IMR-90 (cell line): ENCODE results near the gene BTBD10. TPM values are rescaled to one million over a fixed set of nuclear protein-coding genes. Genes with fewer than 3 reads are reported as not detected.

Experiments used
- ATAC-seq: fragments of 200-7000 bp; cut with Tn5 transposase; 2 replicates; pipeline ENCODE4 v1.9.1; 2020; ENCODE audit warnings: low read depth, mild to moderate bottlenecking, moderate library complexity
- BruUV-seq: library from RNA; stranded (reverse); fragments of 400-500 nt; replicated peaks from 2 replicates; lab custom pipeline; 2021; lab: Mats Ljungman, UMichigan
- CTCF ChIA-PET: fragments of 300-600 bp; formaldehyde crosslinking; extraction: SDS; loops from one replicate; lab custom pipeline; 2021; ENCODE audit warnings: antibody characterized with exemption; lab: Yijun Ruan, JAX
- POLR2A ChIA-PET: fragments of 300-600 bp; sonication (Branson Sonifier 250); formaldehyde crosslinking; loops from one replicate; lab custom pipeline; 2022; ENCODE audit warnings: antibody characterized with exemption; ENCODE audit not compliant: unreplicated experiment; lab: Charles Lee
- DNase-seq: peaks from one replicate; pipeline ENCODE4 v3.0.0; 2013
- H2AFZ ChIP-seq: replicated peaks from 2 replicates; pipeline ENCODE3; 2013; ENCODE audit warnings: low read length, mild to moderate bottlenecking; ENCODE audit not compliant: poor library complexity
- H2AK5ac ChIP-seq: 2 replicates; pipeline ENCODE4 v1.6.1; 2013; ENCODE audit warnings: low read depth, low read length, inconsistent platforms
- H2AK9ac ChIP-seq: replicated peaks from 2 replicates; pipeline ENCODE3; 2013; ENCODE audit warnings: mild to moderate bottlenecking, low read depth, low read length, moderate library complexity; ENCODE audit not compliant: poor library complexity
- H2BK120ac ChIP-seq: 2 replicates; pipeline ENCODE4 v1.6.1; 2013; ENCODE audit warnings: low read depth, low read length, inconsistent platforms
- H2BK15ac ChIP-seq: 3 replicates; pipeline ENCODE4 v1.6.1; 2013; ENCODE audit warnings: low read depth, low read length, inconsistent platforms
- H2BK20ac ChIP-seq: 2 replicates; pipeline ENCODE4 v1.6.1; 2013; ENCODE audit warnings: low read depth, mild to moderate bottlenecking, inconsistent platforms, low read length, moderate library complexity
- H2BK5ac ChIP-seq: 2 replicates; pipeline ENCODE4 v1.6.1; 2013; ENCODE audit warnings: mild to moderate bottlenecking, low read depth, low read length, inconsistent platforms; ENCODE audit not compliant: poor library complexity, severe bottlenecking
- H3K14ac ChIP-seq: replicated peaks from 2 replicates; pipeline ENCODE4 v1.6.1; 2013; ENCODE audit warnings: low read depth, low read length, inconsistent platforms
- H3K18ac ChIP-seq: 2 replicates; pipeline ENCODE4 v1.6.1; 2013; ENCODE audit warnings: low read depth, low read length, control low read depth
- H3K23ac ChIP-seq: 2 replicates; pipeline ENCODE4 v1.6.1; 2013; ENCODE audit warnings: low read depth, low read length, inconsistent platforms
- H3K27ac ChIP-seq: 2 replicates; pipeline ENCODE4 v1.5.1; 2013; ENCODE audit warnings: mild to moderate bottlenecking, control low read depth, low read length; ENCODE audit not compliant: insufficient read depth
- H3K27me3 ChIP-seq: 2 replicates; pipeline ENCODE4 v1.6.1; 2013; ENCODE audit warnings: low read length; ENCODE audit not compliant: control insufficient read depth, insufficient read depth
- H3K36me3 ChIP-seq: 2 replicates; pipeline ENCODE4 v1.6.1; 2013; ENCODE audit warnings: low read length, mixed read lengths; ENCODE audit not compliant: control insufficient read depth, insufficient read depth
- H3K4ac ChIP-seq: 2 replicates; pipeline ENCODE4 v1.6.1; 2013; ENCODE audit warnings: low read depth, low read length, inconsistent platforms
- H3K4me1 ChIP-seq: 2 replicates; pipeline ENCODE4 v1.6.1; 2013; ENCODE audit warnings: low read length, mixed read lengths; ENCODE audit not compliant: control insufficient read depth, insufficient read depth
- H3K4me2 ChIP-seq: 2 replicates; pipeline ENCODE4 v1.6.1; 2013; ENCODE audit warnings: low read depth, mild to moderate bottlenecking, control low read depth, low read length, moderate library complexity
- H3K4me3 ChIP-seq: 2 replicates; pipeline ENCODE4 v1.5.1; 2013; ENCODE audit warnings: low read depth, mild to moderate bottlenecking, control low read depth, low read length, moderate library complexity; ENCODE audit not compliant: insufficient read depth
- H3K56ac ChIP-seq: 2 replicates; pipeline ENCODE4 v1.6.1; 2013; ENCODE audit warnings: low read length, inconsistent platforms; ENCODE audit not compliant: insufficient read depth; ENCODE audit errors: extremely low read depth
- H3K79me1 ChIP-seq, 2 experiments: 2 replicates each; pipeline ENCODE4 v1.6.1; 2013; ENCODE audit warnings: low read length in 2 of 2, inconsistent platforms in 1 of 2, low read depth in 1 of 2
- H3K9ac ChIP-seq: 2 replicates; pipeline ENCODE4 v1.6.1; 2013; ENCODE audit warnings: low read depth, low read length, control low read depth
- H3K9me1 ChIP-seq: 2 replicates; pipeline ENCODE4 v1.6.1; 2013; ENCODE audit warnings: low read length, inconsistent platforms; ENCODE audit not compliant: insufficient read depth
- H3K9me3 ChIP-seq: 2 replicates; pipeline ENCODE4 v1.6.1; 2013; ENCODE audit warnings: low read length; ENCODE audit not compliant: control insufficient read depth, insufficient read depth
- H4K20me1 ChIP-seq: 2 replicates; pipeline ENCODE4 v1.6.1; 2013; ENCODE audit warnings: low read length, inconsistent platforms; ENCODE audit not compliant: insufficient read depth
- H4K5ac ChIP-seq: 2 replicates; pipeline ENCODE4 v1.6.1; 2013; ENCODE audit warnings: mild to moderate bottlenecking, low read depth, low read length, control low read depth
- H4K8ac ChIP-seq, 2 experiments: 2 replicates each; pipeline ENCODE4 v1.6.1; 2013; ENCODE audit warnings: low read depth in 2 of 2, low read length in 2 of 2, control low read depth in 1 of 2, inconsistent platforms in 1 of 2
- H4K91ac ChIP-seq: 2 replicates; pipeline ENCODE4 v1.6.1; 2013; ENCODE audit warnings: low read depth, low read length, inconsistent platforms; ENCODE audit not compliant: insufficient read depth
- BHLHE40 ChIP-seq: fragments of 150-350 bp; IDR thresholded peaks from 2 replicates; pipeline ENCODE4 v1.6.1; 2016; ENCODE audit warnings: mild to moderate bottlenecking, low read depth, low read length
- CEBPB ChIP-seq: IDR thresholded peaks from 2 replicates; pipeline ENCODE4 v1.6.1; 2012; ENCODE audit warnings: low read depth, low read length, improper control_type of control experiment
- CHD1 ChIP-seq: IDR thresholded peaks from 2 replicates; pipeline ENCODE4 v1.6.1; 2012; ENCODE audit warnings: low read depth, low read length, improper control_type of control experiment
- FOS ChIP-seq: fragments of 150-350 bp; IDR thresholded peaks from 2 replicates; pipeline ENCODE4 v1.6.1; 2016; ENCODE audit warnings: low read depth, low read length
- MAFK ChIP-seq: IDR thresholded peaks from 2 replicates; pipeline ENCODE4 v1.6.1; 2012; ENCODE audit warnings: low read depth, low read length, improper control_type of control experiment
- MXI1 ChIP-seq: IDR thresholded peaks from 2 replicates; pipeline ENCODE4 v1.6.1; 2012; ENCODE audit warnings: low read depth, mild to moderate bottlenecking, low read length, moderate library complexity, borderline replicate concordance
- NFE2L2 ChIP-seq: fragments of 150-350 bp; IDR thresholded peaks from 2 replicates; pipeline ENCODE4 v1.6.1; 2016; ENCODE audit warnings: low read depth, mild to moderate bottlenecking, low read length
- POLR2A ChIP-seq: IDR thresholded peaks from 2 replicates; pipeline ENCODE4 v1.6.1; 2012; ENCODE audit warnings: mild to moderate bottlenecking, low read depth, low read length
- RAD21 ChIP-seq: IDR thresholded peaks from 2 replicates; pipeline ENCODE4 v1.6.1; 2012; ENCODE audit warnings: low read length, improper control_type of control experiment
- RFX5 ChIP-seq: IDR thresholded peaks from 2 replicates; pipeline ENCODE4 v1.8.0; 2012; ENCODE audit warnings: low read depth, mild to moderate bottlenecking, low read length, moderate library complexity
- SMC3 ChIP-seq: fragments of 150-350 bp; IDR thresholded peaks from 2 replicates; pipeline ENCODE4 v1.6.1; 2016; ENCODE audit warnings: low read depth, mild to moderate bottlenecking, antibody characterized with exemption, low read length, moderate library complexity
- WGBS, 2 experiments: methylation state at CpG; one replicate each; pipeline versions ENCODE4 v1.1.5 to v1.1.7; 2013; ENCODE audit warnings: missing lambda C conversion rate in 2 of 2; ENCODE audit not compliant: insufficient read length in 1 of 2; ENCODE audit errors: extremely low coverage in 2 of 2; 5-methylcytosine and 5-hydroxymethylcytosine counted together
- dilution Hi-C: fragments of 300-500 bp; cut with HindIII; formaldehyde crosslinking; loops from one replicate; pipeline ENCODE4 v1.14.3; 2018; ENCODE audit warnings: low sequenced_read_pairs; ENCODE audit not compliant: unreplicated experiment
- in situ Hi-C: fragments of 300-500 bp; cut with MboI; formaldehyde crosslinking; loops from 3 replicates; pipeline ENCODE4 v1.14.3; 2019; ENCODE audit warnings: low sequenced_read_pairs, inconsistent platforms, mixed read lengths
- intact Hi-C: fragments of 100-400 bp; cut with micrococcal nuclease; formaldehyde crosslinking; loops from 2 replicates; pipeline ENCODE4 v1.10.0; 2022
- polyA plus RNA-seq, 3 experiments: library from polyadenylated mRNA; depleted of rRNA; stranded (reverse); fragments of >200 nt; gene quantifications; 2 replicates each; pipeline ENCODE4 v1.2.3, GENCODE V29; 2012; ENCODE audit warnings: low replicate concordance in 1 of 3
- total RNA-seq: library from RNA; depleted of rRNA; stranded (reverse); fragments of >200 nt; gene quantifications from 2 replicates; pipeline ENCODE4 v1.2.3, GENCODE V29; 2012
- TF ChIP-seq, protein P1 (sequence below): fragments of 150-350 bp; IDR thresholded peaks from 2 replicates; pipeline ENCODE4 v1.6.1; 2016; ENCODE audit warnings: low read depth, mild to moderate bottlenecking, low read length, moderate library complexity, borderline replicate concordance
- TF ChIP-seq, protein P2 (sequence below): conservative IDR thresholded peaks from 2 replicates; pipeline ENCODE4 v1.5.1; 2012; ENCODE audit warnings: mild to moderate bottlenecking, low read depth, low read length, improper control_type of control experiment
- TF ChIP-seq, protein P3 (sequence below): fragments of 150-350 bp; IDR thresholded peaks from 2 replicates; pipeline ENCODE4 v1.6.1; 2017; ENCODE audit warnings: mild to moderate bottlenecking, antibody characterized with exemption, low read length, low read depth

BTBD10 gene
- total and polyA plus RNA-seq, 2 of the 4 experiments (the other 2 are of a cell fraction) = 32.5 to 59.9 TPM

DNA sequence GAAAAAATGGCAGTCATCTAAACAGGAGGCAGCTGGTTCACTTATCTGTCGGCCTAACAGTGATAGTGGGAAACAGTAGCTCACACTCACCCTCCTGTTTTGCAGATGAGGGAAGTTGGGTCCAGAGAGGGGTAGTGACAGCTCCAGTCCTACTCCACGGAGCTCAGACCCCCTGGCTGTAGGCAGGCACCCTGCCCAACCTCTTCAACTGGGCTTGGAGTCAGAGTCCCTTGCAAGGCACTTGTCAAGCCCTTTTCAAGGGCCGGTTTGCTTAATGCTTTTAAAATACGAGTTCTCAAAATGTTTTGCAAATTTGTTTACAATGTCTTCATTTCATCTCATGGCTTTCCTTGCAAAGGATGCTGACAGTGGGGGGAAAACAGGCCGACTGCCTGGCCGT, 110.3 kb downstream of the BTBD10 start:
- no peak overlapping the region for H3K56ac ChIP-seq
- H3K27ac ChIP-seq = no peak overlapping the region
- no peak overlapping the region for H2BK120ac ChIP-seq
- no peak overlapping the region for H4K8ac ChIP-seq
- H3K79me1 ChIP-seq = peaks cover 4 to 11% of the 10 kb centered on the region in 2 experiments; a peak in 2 of 4 replicates
- no peak overlapping the region for H2BK15ac ChIP-seq
- H3K14ac ChIP-seq = no peak overlapping the region
- intact Hi-C loops (no loop called here), in situ Hi-C loops (no loop called here), dilution Hi-C loops (no loop called here)
- H3K4me2 ChIP-seq = no peak overlapping the region
- no peaks in the 10 kb centered on the region for H4K20me1 ChIP-seq
- peaks cover 12% of the 10 kb centered on the region for H3K36me3 ChIP-seq
- POLR2A ChIA-PET = no interaction called here
- H2AK5ac ChIP-seq = no peak overlapping the region
- no peak overlapping the region for H3K23ac ChIP-seq
- H2AK9ac ChIP-seq = no peak overlapping the region
- no peak for DNase-seq
- H3K4me1 ChIP-seq = no peaks in the 10 kb centered on the region; the same call in 1 of the 2 replicates
- H3K9me1 ChIP-seq = peaks cover 2% of the 10 kb centered on the region; the same call in 1 of the 2 replicates
- TF ChIP-seq NFE2L2 = no peak
- no peak for TF ChIP-seq POLR2A
- no peak for TF ChIP-seq FOS
- TF ChIP-seq, protein P1, sequence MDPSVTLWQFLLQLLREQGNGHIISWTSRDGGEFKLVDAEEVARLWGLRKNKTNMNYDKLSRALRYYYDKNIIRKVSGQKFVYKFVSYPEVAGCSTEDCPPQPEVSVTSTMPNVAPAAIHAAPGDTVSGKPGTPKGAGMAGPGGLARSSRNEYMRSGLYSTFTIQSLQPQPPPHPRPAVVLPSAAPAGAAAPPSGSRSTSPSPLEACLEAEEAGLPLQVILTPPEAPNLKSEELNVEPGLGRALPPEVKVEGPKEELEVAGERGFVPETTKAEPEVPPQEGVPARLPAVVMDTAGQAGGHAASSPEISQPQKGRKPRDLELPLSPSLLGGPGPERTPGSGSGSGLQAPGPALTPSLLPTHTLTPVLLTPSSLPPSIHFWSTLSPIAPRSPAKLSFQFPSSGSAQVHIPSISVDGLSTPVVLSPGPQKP = no peak
- TF ChIP-seq, protein P2, sequence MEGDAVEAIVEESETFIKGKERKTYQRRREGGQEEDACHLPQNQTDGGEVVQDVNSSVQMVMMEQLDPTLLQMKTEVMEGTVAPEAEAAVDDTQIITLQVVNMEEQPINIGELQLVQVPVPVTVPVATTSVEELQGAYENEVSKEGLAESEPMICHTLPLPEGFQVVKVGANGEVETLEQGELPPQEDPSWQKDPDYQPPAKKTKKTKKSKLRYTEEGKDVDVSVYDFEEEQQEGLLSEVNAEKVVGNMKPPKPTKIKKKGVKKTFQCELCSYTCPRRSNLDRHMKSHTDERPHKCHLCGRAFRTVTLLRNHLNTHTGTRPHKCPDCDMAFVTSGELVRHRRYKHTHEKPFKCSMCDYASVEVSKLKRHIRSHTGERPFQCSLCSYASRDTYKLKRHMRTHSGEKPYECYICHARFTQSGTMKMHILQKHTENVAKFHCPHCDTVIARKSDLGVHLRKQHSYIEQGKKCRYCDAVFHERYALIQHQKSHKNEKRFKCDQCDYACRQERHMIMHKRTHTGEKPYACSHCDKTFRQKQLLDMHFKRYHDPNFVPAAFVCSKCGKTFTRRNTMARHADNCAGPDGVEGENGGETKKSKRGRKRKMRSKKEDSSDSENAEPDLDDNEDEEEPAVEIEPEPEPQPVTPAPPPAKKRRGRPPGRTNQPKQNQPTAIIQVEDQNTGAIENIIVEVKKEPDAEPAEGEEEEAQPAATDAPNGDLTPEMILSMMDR = no peak
- no peak for TF ChIP-seq SMC3
- TF ChIP-seq MAFK = no peak
- no peak for TF ChIP-seq RFX5
- TF ChIP-seq, protein P3, sequence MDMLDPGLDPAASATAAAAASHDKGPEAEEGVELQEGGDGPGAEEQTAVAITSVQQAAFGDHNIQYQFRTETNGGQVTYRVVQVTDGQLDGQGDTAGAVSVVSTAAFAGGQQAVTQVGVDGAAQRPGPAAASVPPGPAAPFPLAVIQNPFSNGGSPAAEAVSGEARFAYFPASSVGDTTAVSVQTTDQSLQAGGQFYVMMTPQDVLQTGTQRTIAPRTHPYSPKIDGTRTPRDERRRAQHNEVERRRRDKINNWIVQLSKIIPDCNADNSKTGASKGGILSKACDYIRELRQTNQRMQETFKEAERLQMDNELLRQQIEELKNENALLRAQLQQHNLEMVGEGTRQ = no peak
- TF ChIP-seq MXI1 = no peak
- no peak for TF ChIP-seq BHLHE40
- no peak for TF ChIP-seq CHD1
- no peak for TF ChIP-seq RAD21
- no peak for TF ChIP-seq CEBPB
- H3K27me3 ChIP-seq = no peaks in the 10 kb centered on the region
- no peak overlapping the region for H3K18ac ChIP-seq
- no peak overlapping the region for H4K5ac ChIP-seq
- H3K9ac ChIP-seq = no peak overlapping the region
- no peak for ATAC-seq
- CTCF ChIA-PET = interaction anchor here (0.9 to 3.3 kb wide), 2 partner anchors 9 to 142 kb away, joined by 3 to 10 read pairs; no protein-coding TSS in a partner anchor
- no peak overlapping the region for H3K4ac ChIP-seq
- no peak overlapping the region for H3K4me3 ChIP-seq
- no peak overlapping the region for H2BK20ac ChIP-seq
- no peaks in the 10 kb centered on the region for H3K9me3 ChIP-seq
- H4K91ac ChIP-seq = no peak overlapping the region
- no TSS peak for BruUV-seq
- no peak overlapping the region for H2AFZ ChIP-seq
- WGBS, 2 experiments = 0% methylated on average over 1 of the region's 6 CpGs; no CpG with 5 or more reads in 1 of the 2 experiments
- no peak overlapping the region for H2BK5ac ChIP-seq
